ENCODE measurements around the gene WASHC4. TPM values are rescaled to one million over a fixed set of nuclear protein-coding genes. Genes with fewer than 3 reads are reported as not detected.
"Not testable (repeated sequence)": the region's sequence is repeated elsewhere in the genome, so short reads cannot be mapped to it uniquely, and the experiment has no call there.

Gene WASHC4
- total RNA-seq, 1 experiment from 2014 or later, result 39.1 TPM

DNA sequence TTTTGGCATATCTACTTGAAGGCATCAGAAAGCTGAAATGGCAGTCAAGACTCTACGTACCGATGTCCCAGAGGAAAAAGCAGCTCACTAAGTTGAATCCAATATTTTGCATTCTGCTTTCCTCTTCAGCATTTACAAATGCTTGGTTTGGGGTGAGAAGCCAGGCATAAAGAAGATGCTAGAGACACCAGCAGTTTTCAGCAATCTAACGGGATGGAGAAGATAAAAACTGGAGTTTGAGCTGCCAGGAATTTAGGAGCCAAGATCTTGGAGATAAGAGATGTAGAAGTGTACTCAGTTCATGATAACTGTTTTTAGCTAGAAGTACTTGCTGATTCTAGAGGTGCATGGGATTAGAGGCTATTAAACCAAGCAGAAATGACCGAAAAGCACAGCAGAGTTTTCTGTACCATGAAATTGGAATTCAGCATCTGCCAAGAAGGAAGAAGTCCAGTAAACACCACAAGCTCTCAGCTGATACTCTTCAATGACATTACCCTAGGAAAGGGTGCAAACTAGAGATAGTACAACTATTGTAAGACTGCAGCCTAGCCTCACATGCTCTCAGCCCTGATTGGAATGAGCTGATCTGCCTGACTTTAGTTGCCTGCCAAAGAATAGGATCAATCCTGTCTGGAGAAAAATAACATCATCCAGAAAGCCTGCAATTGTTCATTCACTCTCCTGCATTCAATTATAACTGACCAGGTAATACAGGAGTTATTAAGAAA is 15.9 kb upstream of the WASHC4 start:
- ChIA-PET CTCF (no interaction called here), POLR2A (ENCODE audit: low non-redundant PET) (no interaction called here)
- Histone ChIP-seq H3K27me3 (replicated peaks; ENCODE audit: insufficient read depth, low read depth, low read length, poor library complexity) (no peaks in the 10 kb centered on the region), H3K4me3 (ENCODE audit: low read depth, low read length, poor library complexity, severe bottlenecking) (no peak overlapping the region), H3K27ac (ENCODE audit: low read depth, low read length, poor library complexity, severe bottlenecking) (no peak overlapping the region), H3K36me3 (ENCODE audit: insufficient read depth, low read length, poor library complexity, severe bottlenecking) (no peaks in the 10 kb centered on the region), H3K9me3 (ENCODE audit: low read depth, low read length, poor library complexity, severe bottlenecking) (peaks cover 7% of the 10 kb centered on the region), H3K4me1 (ENCODE audit: insufficient read depth, low read length, poor library complexity, severe bottlenecking) (no peaks in the 10 kb centered on the region)
- no TSS peak for BruUV-seq (replicated peaks)
- no peak for DNase-seq (ENCODE audit: low spot score)
- TF ChIP-seq, protein P1, sequence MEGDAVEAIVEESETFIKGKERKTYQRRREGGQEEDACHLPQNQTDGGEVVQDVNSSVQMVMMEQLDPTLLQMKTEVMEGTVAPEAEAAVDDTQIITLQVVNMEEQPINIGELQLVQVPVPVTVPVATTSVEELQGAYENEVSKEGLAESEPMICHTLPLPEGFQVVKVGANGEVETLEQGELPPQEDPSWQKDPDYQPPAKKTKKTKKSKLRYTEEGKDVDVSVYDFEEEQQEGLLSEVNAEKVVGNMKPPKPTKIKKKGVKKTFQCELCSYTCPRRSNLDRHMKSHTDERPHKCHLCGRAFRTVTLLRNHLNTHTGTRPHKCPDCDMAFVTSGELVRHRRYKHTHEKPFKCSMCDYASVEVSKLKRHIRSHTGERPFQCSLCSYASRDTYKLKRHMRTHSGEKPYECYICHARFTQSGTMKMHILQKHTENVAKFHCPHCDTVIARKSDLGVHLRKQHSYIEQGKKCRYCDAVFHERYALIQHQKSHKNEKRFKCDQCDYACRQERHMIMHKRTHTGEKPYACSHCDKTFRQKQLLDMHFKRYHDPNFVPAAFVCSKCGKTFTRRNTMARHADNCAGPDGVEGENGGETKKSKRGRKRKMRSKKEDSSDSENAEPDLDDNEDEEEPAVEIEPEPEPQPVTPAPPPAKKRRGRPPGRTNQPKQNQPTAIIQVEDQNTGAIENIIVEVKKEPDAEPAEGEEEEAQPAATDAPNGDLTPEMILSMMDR (conservative IDR thresholded peaks at IDR 0.05; ENCODE audit: low read depth, low read length), result no peak
- no peak for TF ChIP-seq EZH2 (IDR thresholded peaks at IDR 0.05; ENCODE audit: borderline replicate concordance, low read depth, low read length, poor library complexity, severe bottlenecking)
- intact Hi-C loops (cut with micrococcal nuclease; ENCODE audit: unreplicated experiment), result no loop called here

GRCh38 chr12:105092336-105092735 is 15.2 kb upstream of the WASHC4 start:
- ChIA-PET CTCF (no interaction called here), POLR2A (ENCODE audit: low non-redundant PET) (no interaction called here)
- DNase-seq (ENCODE audit: low spot score), result no peak
- H3K27me3 ChIP-seq (replicated peaks; ENCODE audit: insufficient read depth, low read depth, low read length, poor library complexity), result no peaks in the 10 kb centered on the region
- intact Hi-C loops (cut with micrococcal nuclease; ENCODE audit: unreplicated experiment), result no loop called here
- H3K27ac ChIP-seq (ENCODE audit: low read depth, low read length, poor library complexity, severe bottlenecking), result no peak overlapping the region
- H3K4me3 ChIP-seq (ENCODE audit: low read depth, low read length, poor library complexity, severe bottlenecking), result no peak overlapping the region
- H3K4me1 ChIP-seq (ENCODE audit: insufficient read depth, low read length, poor library complexity, severe bottlenecking), result no peaks in the 10 kb centered on the region
- TF ChIP-seq, protein P1 (conservative IDR thresholded peaks at IDR 0.05; ENCODE audit: low read depth, low read length), result no peak
- BruUV-seq (replicated peaks), result no TSS peak
- peaks cover 5% of the 10 kb centered on the region for H3K9me3 ChIP-seq (ENCODE audit: low read depth, low read length, poor library complexity, severe bottlenecking)
- no peaks in the 10 kb centered on the region for H3K36me3 ChIP-seq (ENCODE audit: insufficient read depth, low read length, poor library complexity, severe bottlenecking)

DNA sequence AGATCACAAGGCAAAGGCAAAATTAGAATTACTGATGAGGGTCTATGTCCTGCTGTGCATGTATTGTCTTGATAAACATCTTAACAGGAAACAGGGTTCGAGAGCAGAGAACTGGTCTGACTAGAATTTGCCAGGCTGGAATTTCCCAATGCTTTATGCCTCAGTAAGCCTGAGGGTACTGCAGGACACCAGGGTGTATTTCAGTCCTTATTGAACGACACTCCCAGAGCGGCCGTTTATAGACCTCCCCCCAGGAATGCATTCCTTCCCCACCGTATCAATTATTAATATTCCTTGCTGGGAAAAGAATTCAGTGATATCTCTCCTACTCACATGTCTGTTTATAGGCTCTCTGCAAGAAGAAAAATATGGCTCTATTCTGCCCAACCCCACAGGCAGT is 12.2 kb upstream of the WASHC4 start:
- CTCF ChIA-PET; H3K27ac ChIP-seq (ENCODE audit: low read depth, low read length, poor library complexity, severe bottlenecking); H3K27me3 ChIP-seq (replicated peaks; ENCODE audit: insufficient read depth, low read depth, low read length, poor library complexity); H3K4me3 ChIP-seq (ENCODE audit: low read depth, low read length, poor library complexity, severe bottlenecking); POLR2A ChIA-PET (ENCODE audit: low non-redundant PET); intact Hi-C loops (cut with micrococcal nuclease; ENCODE audit: unreplicated experiment); BruUV-seq (replicated peaks); DNase-seq (ENCODE audit: low spot score); H3K9me3 ChIP-seq (ENCODE audit: low read depth, low read length, poor library complexity, severe bottlenecking); H3K4me1 ChIP-seq (ENCODE audit: insufficient read depth, low read length, poor library complexity, severe bottlenecking); H3K36me3 ChIP-seq (ENCODE audit: insufficient read depth, low read length, poor library complexity, severe bottlenecking): not testable (repeated sequence)

DNA sequence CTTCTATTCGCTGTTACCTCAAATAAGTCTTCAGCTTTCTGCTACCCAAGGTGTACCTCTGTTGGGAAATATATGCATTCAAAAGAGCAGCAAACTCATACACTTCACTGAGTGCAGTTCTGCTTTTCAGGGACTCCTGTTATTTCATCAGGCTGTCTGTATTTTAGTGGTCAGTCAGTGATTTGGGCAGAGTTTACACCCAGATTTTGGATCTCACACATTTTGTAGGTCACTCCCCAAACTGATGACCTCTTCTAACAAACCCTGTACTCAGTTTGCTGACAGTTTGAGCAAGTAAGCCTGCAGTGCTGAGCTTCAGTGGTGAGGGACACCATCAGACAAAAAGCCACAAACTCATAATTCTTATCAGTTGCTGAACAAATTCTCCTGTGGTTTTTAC is 8.2 kb upstream of the WASHC4 start:
- Histone ChIP-seq H3K36me3 (ENCODE audit: insufficient read depth, low read length, poor library complexity, severe bottlenecking) (no peaks in the 10 kb centered on the region), H3K4me1 (ENCODE audit: insufficient read depth, low read length, poor library complexity, severe bottlenecking) (no peaks in the 10 kb centered on the region), H3K27ac (ENCODE audit: low read depth, low read length, poor library complexity, severe bottlenecking) (no peak overlapping the region), H3K27me3 (replicated peaks; ENCODE audit: insufficient read depth, low read depth, low read length, poor library complexity) (no peaks in the 10 kb centered on the region), H3K9me3 (ENCODE audit: low read depth, low read length, poor library complexity, severe bottlenecking) (peaks cover 5% of the 10 kb centered on the region), H3K4me3 (ENCODE audit: low read depth, low read length, poor library complexity, severe bottlenecking) (no peak overlapping the region)
- ChIA-PET CTCF (no interaction called here), POLR2A (ENCODE audit: low non-redundant PET) (no interaction called here)
- intact Hi-C loops (cut with micrococcal nuclease; ENCODE audit: unreplicated experiment), result no loop called here
- TF ChIP-seq EZH2 (IDR thresholded peaks at IDR 0.05; ENCODE audit: borderline replicate concordance, low read depth, low read length, poor library complexity, severe bottlenecking), result no peak
- TF ChIP-seq, protein P1 (conservative IDR thresholded peaks at IDR 0.05; ENCODE audit: low read depth, low read length), result no peak
- DNase-seq (ENCODE audit: low spot score), result no peak
- BruUV-seq (replicated peaks), result no TSS peak

All from A673 (cell line).